SK-N-SH treated with all-trans-retinoic acid at 6 μM for 48 hours (cell line): Measurements from ENCODE around the gene GAREM1.
A peak's percentile ranks its signal among the peaks of the same experiment; 100 is the strongest.

Experiments
- ATAC-seq: fragments of 200-7000 bp; cut with Tn5 transposase; 3 replicates; pipeline ENCODE4 v1.9.1; 2020; ENCODE audit warnings: mild to moderate bottlenecking, moderate library complexity
- ARNTL ChIP-seq: fragments of 450-650 bp; formaldehyde crosslinking; IDR thresholded peaks from 2 replicates; pipeline ENCODE4 v1.5.0; 2020; ENCODE audit warnings: low read depth, mild to moderate bottlenecking, moderate library complexity, borderline replicate concordance
- CSDC2 ChIP-seq: fragments of 250-450 bp; sonication (Bioruptor Pico); IDR thresholded peaks from 2 replicates; pipeline ENCODE4 v1.5.0; 2020; ENCODE audit warnings: mild to moderate bottlenecking, moderate library complexity
- CSRNP3 ChIP-seq: fragments of 250-450 bp; sonication (Bioruptor Pico); IDR thresholded peaks from 2 replicates; pipeline ENCODE4 v1.5.1; 2021; ENCODE audit warnings: mild to moderate bottlenecking, moderate library complexity
- ESRRG ChIP-seq: fragments of 250-450 bp; sonication (Bioruptor Pico); IDR thresholded peaks from 2 replicates; pipeline ENCODE4 v1.6.1; 2021; ENCODE audit warnings: mild to moderate bottlenecking
- GLIS3 ChIP-seq: fragments of 250-450 bp; sonication (Bioruptor Pico); IDR thresholded peaks from 2 replicates; pipeline ENCODE4 v1.5.0; 2020; ENCODE audit warnings: mild to moderate bottlenecking, moderate library complexity
- ISL1 ChIP-seq: fragments of 250-450 bp; sonication (Bioruptor Pico); IDR thresholded peaks from 2 replicates; pipeline ENCODE4 v2.1.2; 2022; ENCODE audit warnings: mild to moderate bottlenecking, moderate library complexity
- OSR1 ChIP-seq: fragments of 250-450 bp; sonication (Bioruptor Pico); IDR thresholded peaks from 2 replicates; pipeline ENCODE4 v1.8.0; 2022; ENCODE audit warnings: moderate library complexity, mild to moderate bottlenecking, inconsistent platforms
- PATZ1 ChIP-seq: fragments of 250-450 bp; sonication (Bioruptor Pico); IDR thresholded peaks from 2 replicates; pipeline ENCODE4 v1.8.0; 2020; ENCODE audit warnings: mild to moderate bottlenecking, moderate library complexity, borderline replicate concordance
- PPARA ChIP-seq: fragments of 250-450 bp; sonication (Bioruptor Pico); IDR thresholded peaks from 2 replicates; pipeline ENCODE4 v1.5.0; 2020; ENCODE audit warnings: mild to moderate bottlenecking, borderline replicate concordance
- RARB ChIP-seq: fragments of 250-450 bp; sonication (Bioruptor Pico); IDR thresholded peaks from 2 replicates; pipeline ENCODE4 v1.8.0; 2021; ENCODE audit warnings: mild to moderate bottlenecking, moderate library complexity
- SNAI2 ChIP-seq: fragments of 250-450 bp; sonication (Bioruptor Pico); IDR thresholded peaks from 2 replicates; pipeline ENCODE4 v1.5.0; 2020; ENCODE audit warnings: mild to moderate bottlenecking, moderate library complexity
- TCF4 ChIP-seq: fragments of 250-450 bp; sonication (Bioruptor Pico); IDR thresholded peaks from 2 replicates; pipeline ENCODE4 v1.8.0; 2021; ENCODE audit warnings: mild to moderate bottlenecking, moderate library complexity, borderline replicate concordance
- TOX ChIP-seq: fragments of 250-450 bp; sonication (Bioruptor Pico); IDR thresholded peaks from 2 replicates; pipeline ENCODE4 v1.8.0; 2021; ENCODE audit warnings: mild to moderate bottlenecking, moderate library complexity, borderline replicate concordance
- TSHZ2 ChIP-seq: fragments of 250-450 bp; sonication (Bioruptor Pico); IDR thresholded peaks from 2 replicates; pipeline ENCODE4 v1.5.0; 2020; ENCODE audit warnings: mild to moderate bottlenecking, moderate library complexity
- ZC3H10 ChIP-seq: fragments of 250-450 bp; sonication (Bioruptor Pico); IDR thresholded peaks from 2 replicates; pipeline ENCODE4 v1.5.1; 2021; ENCODE audit warnings: mild to moderate bottlenecking, moderate library complexity
- ZFP3 ChIP-seq: fragments of 250-450 bp; sonication (Bioruptor Pico); IDR thresholded peaks from 2 replicates; pipeline ENCODE4 v1.5.0; 2020; ENCODE audit warnings: mild to moderate bottlenecking, moderate library complexity
- ZNF565 ChIP-seq: fragments of 450-650 bp; formaldehyde crosslinking; conservative IDR thresholded peaks from 2 replicates; pipeline ENCODE4 v1.5.0; 2020; ENCODE audit warnings: low read depth, mild to moderate bottlenecking, moderate library complexity
- ZNF70 ChIP-seq: fragments of 450-650 bp; formaldehyde crosslinking; IDR thresholded peaks from 2 replicates; pipeline ENCODE4 v1.5.0; 2020; ENCODE audit warnings: mild to moderate bottlenecking, moderate library complexity
- TF ChIP-seq, protein P1 (sequence below): fragments of 250-450 bp; sonication (Bioruptor Pico); IDR thresholded peaks from 2 replicates; pipeline ENCODE4 v1.8.0; 2021; ENCODE audit warnings: low read depth, mild to moderate bottlenecking, moderate library complexity, borderline replicate concordance

The GAREM1 gene

DNA sequence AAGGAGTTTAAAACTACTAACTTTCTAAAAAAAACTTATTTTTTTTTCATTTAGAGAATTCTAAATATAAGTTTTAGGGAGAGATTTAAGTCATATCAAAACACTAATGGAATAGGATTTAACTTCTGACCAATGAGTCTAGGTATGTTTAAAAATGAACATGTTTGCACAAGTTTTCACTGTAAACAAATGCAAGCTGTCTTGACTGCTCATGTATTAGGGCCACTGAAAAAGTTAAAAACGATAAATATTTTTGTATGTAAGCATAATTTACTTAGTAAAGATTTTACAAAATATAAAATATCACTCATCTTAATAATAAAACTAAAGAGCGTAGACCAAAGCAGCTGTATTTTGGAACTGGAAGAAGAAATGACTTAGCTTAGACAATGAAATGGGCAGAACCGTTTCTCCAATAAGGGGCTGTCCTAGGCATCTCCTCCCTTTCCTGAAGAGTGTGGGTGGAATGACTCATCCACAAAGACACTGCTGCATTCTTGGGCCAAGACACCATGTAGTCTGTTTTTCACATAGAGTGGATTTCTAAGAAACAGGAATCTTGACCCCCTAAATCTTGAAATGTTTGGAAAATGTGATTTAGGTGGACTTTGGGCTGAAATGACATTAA, 162.1 kb downstream of the GAREM1 start:
- TF ChIP-seq PPARA (no peak), RARB (CRISPR knock-in tag) (no peak), ZFP3 (CRISPR knock-in tag) (no peak), ISL1 (CRISPR knock-in tag) (no peak), OSR1 (CRISPR knock-in tag) (no peak), TSHZ2 (no peak), PATZ1 (no peak), ZNF565 (CRISPR knock-in tag) (no peak), ZC3H10 (no peak), CSDC2 (CRISPR knock-in tag) (no peak), GLIS3 (no peak)
- ATAC-seq: peak; percentile 100

- TF ChIP-seq, protein P1, sequence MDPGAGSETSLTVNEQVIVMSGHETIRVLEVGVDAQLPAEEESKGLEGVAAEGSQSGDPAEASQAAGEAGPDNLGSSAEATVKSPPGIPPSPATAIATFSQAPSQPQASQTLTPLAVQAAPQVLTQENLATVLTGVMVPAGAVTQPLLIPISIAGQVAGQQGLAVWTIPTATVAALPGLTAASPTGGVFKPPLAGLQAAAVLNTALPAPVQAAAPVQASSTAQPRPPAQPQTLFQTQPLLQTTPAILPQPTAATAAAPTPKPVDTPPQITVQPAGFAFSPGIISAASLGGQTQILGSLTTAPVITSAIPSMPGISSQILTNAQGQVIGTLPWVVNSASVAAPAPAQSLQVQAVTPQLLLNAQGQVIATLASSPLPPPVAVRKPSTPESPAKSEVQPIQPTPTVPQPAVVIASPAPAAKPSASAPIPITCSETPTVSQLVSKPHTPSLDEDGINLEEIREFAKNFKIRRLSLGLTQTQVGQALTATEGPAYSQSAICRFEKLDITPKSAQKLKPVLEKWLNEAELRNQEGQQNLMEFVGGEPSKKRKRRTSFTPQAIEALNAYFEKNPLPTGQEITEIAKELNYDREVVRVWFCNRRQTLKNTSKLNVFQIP (CRISPR knock-in tag): no peak
- TF ChIP-seq GLIS3 (no peak), RARB (CRISPR knock-in tag) (no peak), TSHZ2 (no peak), ZNF565 (CRISPR knock-in tag) (no peak), CSRNP3 (CRISPR knock-in tag) (no peak), CSDC2 (CRISPR knock-in tag) (no peak), ESRRG (no peak), TCF4 (CRISPR knock-in tag) (no peak)
- ATAC-seq: no peak
Observed at GRCh38 chr18:32303400-32303799, 167.3 kb downstream of the GAREM1 start.

DNA sequence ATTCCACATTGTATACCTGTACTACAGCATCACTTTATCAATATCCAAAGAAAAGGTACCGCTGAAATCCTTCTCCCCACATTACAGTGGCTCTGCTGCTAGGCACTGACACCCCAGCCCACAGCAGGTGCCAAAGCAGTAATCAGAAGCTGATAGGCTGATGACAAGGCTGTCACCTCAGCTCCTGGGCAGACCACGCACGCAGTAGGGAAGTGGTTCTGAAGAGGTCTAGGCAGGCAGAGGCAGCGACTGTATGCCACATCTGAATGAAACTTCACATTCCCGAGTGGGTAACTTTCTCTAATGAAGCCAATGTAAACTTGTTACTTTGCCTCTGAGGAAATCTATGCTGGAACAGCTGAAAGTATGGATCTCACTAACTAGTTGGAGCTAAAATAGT, 167.9 kb downstream of the GAREM1 start:
- TF ChIP-seq CSDC2 (CRISPR knock-in tag): no peak
- no peak for TF ChIP-seq ZC3H10
- no peak for TF ChIP-seq TOX (CRISPR knock-in tag)
- TF ChIP-seq, protein P1 (CRISPR knock-in tag): no peak
- no peak for TF ChIP-seq ARNTL (CRISPR knock-in tag)
- TF ChIP-seq SNAI2 (CRISPR knock-in tag): no peak
- no peak for TF ChIP-seq ZNF70 (CRISPR knock-in tag)
- ATAC-seq: no peak
